HG02588 (cell line): Measurements from ENCODE around the gene NRN1.

ENCODE experiments used
- ATAC-seq: cut with Tn5 transposase; IDR thresholded peaks from one replicate; pipeline ENCODE4 v1.9.1; 2021; ENCODE audit warnings: mild to moderate bottlenecking, moderate library complexity; ENCODE audit not compliant: unreplicated experiment

NRN1 gene

GRCh38 chr6:6002848-6003620 lies 3.7 kb downstream of the NRN1 start:
- ATAC-seq, result no peak

GRCh38 chr6:6002005-6002847 lies 4.5 kb downstream of the NRN1 start:
- ATAC-seq, result no peak

GRCh38 chr6:6001443-6001842 lies 5.3 kb downstream of the NRN1 start:
- ATAC-seq, result no peak

GRCh38 chr6:5999688-6000608 lies 6.8 kb downstream of the NRN1 start:
- ATAC-seq, result no peak

GRCh38 chr6:5998711-5999687 lies 7.7 kb downstream of the NRN1 start:
- no peak for ATAC-seq

GRCh38 chr6:5998236-5998635 lies 8.5 kb downstream of the NRN1 start:
- no peak for ATAC-seq

GRCh38 chr6:5997420-5997987 lies 9.2 kb downstream of the NRN1 start:
- ATAC-seq, result no peak

GRCh38 chr6:5996714-5997419 lies 9.9 kb downstream of the NRN1 start:
- no peak for ATAC-seq

- no peak for ATAC-seq
Measured at GRCh38 chr6:5995949-5996713, 10.6 kb downstream of the NRN1 start.

GRCh38 chr6:5995658-5995948 lies 11.1 kb downstream of the NRN1 start:
- ATAC-seq, result no peak

GRCh38 chr6:5994999-5995657 lies 11.6 kb downstream of the NRN1 start:
- no peak for ATAC-seq

GRCh38 chr6:5994234-5994998 lies 12.3 kb downstream of the NRN1 start:
- ATAC-seq, result no peak

- no peak for ATAC-seq
Measured at GRCh38 chr6:5992551-5993225, 14.0 kb downstream of the NRN1 start.

GRCh38 chr6:5990786-5991185 lies 15.9 kb downstream of the NRN1 start:
- no peak for ATAC-seq

- no peak for ATAC-seq
Measured at GRCh38 chr6:5989141-5989723, 17.5 kb downstream of the NRN1 start.

- ATAC-seq, result no peak
Measured at GRCh38 chr6:5986861-5987260, 19.9 kb downstream of the NRN1 start.
